BLaER1 treated with 17β-estradiol and CSF1 and Interleukin-3, amounts not matched to agents 10 nM and 100 nM (cell line): ENCODE measurements around the gene NHEJ1.

Experiments used
- H3K27ac ChIP-seq, 11 experiments: shearing (Covaris generic); formaldehyde crosslinking; 2 replicates each; pipeline ENCODE4 v1.8.1; 2022
- H3K27me3 ChIP-seq, 11 experiments: shearing (Covaris generic); formaldehyde crosslinking; 2 replicates each; pipeline ENCODE4 v1.8.1; 2022
- H3K36me3 ChIP-seq, 11 experiments: shearing (Covaris generic); formaldehyde crosslinking; 2 replicates each; pipeline ENCODE4 v1.8.1; 2022
- H3K4me1 ChIP-seq, 10 experiments: shearing (Covaris generic); formaldehyde crosslinking; 2 replicates each; pipeline ENCODE4 v1.8.1; 2022
- H3K4me2 ChIP-seq, 11 experiments: shearing (Covaris generic); formaldehyde crosslinking; 2 replicates each; pipeline ENCODE4 v1.8.1; 2022
- H3K4me3 ChIP-seq, 10 experiments: shearing (Covaris generic); formaldehyde crosslinking; 2 replicates each; pipeline ENCODE4 v1.8.1; 2022
- H3K9ac ChIP-seq, 11 experiments: shearing (Covaris generic); formaldehyde crosslinking; 2 replicates each; pipeline ENCODE4 v1.8.1; 2022
- H3K9me3 ChIP-seq, 11 experiments: shearing (Covaris generic); formaldehyde crosslinking; replicated peaks in 1 of 11; 2 replicates each; pipeline ENCODE4 v1.8.1; 2022
- H4K20me1 ChIP-seq, 11 experiments: shearing (Covaris generic); formaldehyde crosslinking; 2 replicates each; pipeline ENCODE4 v1.8.1; 2022
- Cebpa-rat ChIP-seq, 11 experiments: shearing (Covaris generic); IDR thresholded peaks; 2 replicates each; pipeline ENCODE4 v1.8.1; 2022

NHEJ1 gene

DNA sequence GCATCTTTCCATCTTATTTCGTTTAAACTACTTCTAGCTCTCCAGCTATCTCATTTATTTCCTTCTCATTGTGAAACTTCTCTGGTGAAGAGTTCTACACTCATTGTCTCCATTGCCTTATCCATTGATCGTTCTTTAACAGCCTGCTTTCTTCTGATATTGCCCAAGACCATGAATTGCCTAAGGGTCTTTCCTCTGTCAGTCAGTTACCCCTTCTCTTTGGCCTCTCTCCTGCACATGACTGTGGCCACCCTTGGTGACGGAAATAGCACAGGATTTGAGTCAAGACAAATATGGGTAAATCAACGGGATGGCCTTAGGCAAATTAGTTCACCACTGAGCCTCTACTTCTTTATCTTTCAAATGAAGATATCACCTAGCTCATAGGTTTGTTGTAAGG lies 26.6 kb downstream of the NHEJ1 start:
- Histone ChIP-seq H3K36me3 (peaks cover 0 to 34% (median 6%) of the 10 kb centered on the region in 11 experiments; a peak in 15 of 22 replicates), H4K20me1 (peaks cover 0 to 40% (median 7%) of the 10 kb centered on the region in 11 experiments; a peak in 7 of 22 replicates), H3K4me3 (no peak overlapping the region), H3K27ac (no peak overlapping the region), H3K27me3 (no peaks in the 10 kb centered on the region), H3K4me1 (peaks cover 0 to 13% (median 10%) of the 10 kb centered on the region in 10 experiments; a peak in 15 of 20 replicates), H3K9me3 (no peaks in the 10 kb centered on the region), H3K9ac (no peak overlapping the region), H3K4me2 (no peak overlapping the region)
- TF ChIP-seq Cebpa-rat (IDR thresholded peaks at IDR 0.05), result no peak

DNA sequence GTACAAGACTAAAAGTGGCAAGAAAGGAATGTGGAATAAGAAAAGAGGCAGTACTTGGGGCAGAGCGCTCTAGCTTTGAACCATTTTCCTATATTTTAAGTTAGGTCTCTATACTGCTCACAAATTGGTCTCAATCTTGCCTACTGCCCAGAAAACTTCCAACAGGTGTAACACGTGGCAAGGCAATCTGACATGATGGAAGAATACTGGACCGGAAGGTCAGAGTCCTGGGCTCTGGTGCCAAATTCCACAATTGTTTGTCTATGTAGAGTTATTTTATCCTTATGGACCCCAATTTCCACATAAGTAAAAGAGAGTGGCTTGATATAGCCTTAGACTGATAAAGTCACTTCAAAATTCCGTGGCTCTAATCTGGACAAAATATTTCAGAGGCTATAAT lies 28.9 kb downstream of the NHEJ1 start:
- no peaks in the 10 kb centered on the region for H3K27me3 ChIP-seq
- no peaks in the 10 kb centered on the region for H3K9me3 ChIP-seq
- H3K36me3 ChIP-seq, result peaks cover 0 to 20% (median 4%) of the 10 kb centered on the region in 11 experiments; a peak in 13 of 22 replicates
- no peak overlapping the region for H3K4me3 ChIP-seq
- TF ChIP-seq Cebpa-rat (IDR thresholded peaks at IDR 0.05), result no peak
- peaks cover 0 to 58% (median 16%) of the 10 kb centered on the region in 11 experiments; a peak in 10 of 22 replicates for H4K20me1 ChIP-seq
- H3K27ac ChIP-seq, result no peak overlapping the region
- H3K9ac ChIP-seq, result no peak overlapping the region
- peaks cover 0 to 13% (median 10%) of the 10 kb centered on the region in 10 experiments; a peak in 15 of 20 replicates for H3K4me1 ChIP-seq
- H3K4me2 ChIP-seq, result no peak overlapping the region

DNA sequence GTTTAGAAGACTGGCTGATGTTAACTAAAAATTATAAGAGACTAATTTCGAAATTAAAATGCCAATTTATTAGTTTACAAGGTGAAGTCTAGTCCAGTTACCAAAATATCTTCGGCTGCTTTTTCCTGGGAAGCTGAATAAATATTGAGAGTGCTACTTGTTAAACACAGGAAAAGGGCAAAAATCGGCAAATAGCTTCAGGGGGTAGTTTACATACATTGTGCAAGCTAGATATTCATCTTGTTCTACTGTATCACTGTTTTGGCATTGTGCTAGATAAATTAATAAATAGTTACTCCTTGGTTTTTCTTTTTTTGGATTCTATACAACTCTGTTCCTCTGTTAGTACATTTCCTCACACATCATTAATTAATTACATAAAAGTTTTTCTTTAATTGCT lies 29.3 kb downstream of the NHEJ1 start:
- no peak for TF ChIP-seq Cebpa-rat (IDR thresholded peaks at IDR 0.05)
- peaks cover 0 to 62% (median 20%) of the 10 kb centered on the region in 11 experiments; a peak in 11 of 22 replicates for H4K20me1 ChIP-seq
- no peak overlapping the region for H3K27ac ChIP-seq
- H3K27me3 ChIP-seq, result no peaks in the 10 kb centered on the region
- no peaks in the 10 kb centered on the region for H3K9me3 ChIP-seq
- H3K9ac ChIP-seq, result no peak overlapping the region
- no peak overlapping the region for H3K4me2 ChIP-seq
- no peak overlapping the region for H3K4me3 ChIP-seq
- H3K4me1 ChIP-seq, result peaks cover 0 to 9% (median 6%) of the 10 kb centered on the region in 10 experiments; a peak in 15 of 20 replicates
- peaks cover 0 to 16% (median 0%) of the 10 kb centered on the region in 11 experiments; a peak in 13 of 22 replicates for H3K36me3 ChIP-seq

DNA sequence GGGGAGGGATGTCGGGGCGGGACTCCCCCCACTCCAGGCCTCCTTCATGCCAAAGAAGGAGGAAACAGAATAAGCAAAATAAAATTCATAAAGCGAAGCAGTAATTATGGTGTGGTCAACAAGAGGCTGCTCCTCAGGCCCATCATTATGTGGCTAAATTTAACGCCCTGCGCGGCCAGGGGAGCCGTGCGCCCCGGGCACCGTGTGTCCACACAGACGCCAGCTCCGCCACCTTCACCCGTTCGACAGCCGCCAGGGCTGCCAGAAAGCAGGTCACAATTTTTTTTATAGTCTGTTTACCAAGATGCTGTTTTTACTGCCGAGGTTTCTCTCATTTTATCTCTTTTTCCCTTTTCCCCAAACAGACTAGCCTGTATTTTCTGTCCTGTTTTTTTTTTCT lies 31.0 kb downstream of the NHEJ1 start:
- H3K36me3 ChIP-seq, result peaks cover 0 to 16% (median 0%) of the 10 kb centered on the region in 11 experiments; a peak in 10 of 22 replicates
- H3K9ac ChIP-seq, result no peak overlapping the region
- H3K9me3 ChIP-seq, result no peaks in the 10 kb centered on the region
- no peak overlapping the region for H3K4me3 ChIP-seq
- no peak overlapping the region for H3K4me2 ChIP-seq
- H3K4me1 ChIP-seq, result peaks cover 0 to 11% (median 0%) of the 10 kb centered on the region in 10 experiments; a peak in 4 of 20 replicates
- no peak overlapping the region for H3K27ac ChIP-seq
- no peaks in the 10 kb centered on the region for H3K27me3 ChIP-seq
- H4K20me1 ChIP-seq, result peaks cover 0 to 80% (median 35%) of the 10 kb centered on the region in 11 experiments; a peak in 13 of 22 replicates
- no peak for TF ChIP-seq Cebpa-rat (IDR thresholded peaks at IDR 0.05)

DNA sequence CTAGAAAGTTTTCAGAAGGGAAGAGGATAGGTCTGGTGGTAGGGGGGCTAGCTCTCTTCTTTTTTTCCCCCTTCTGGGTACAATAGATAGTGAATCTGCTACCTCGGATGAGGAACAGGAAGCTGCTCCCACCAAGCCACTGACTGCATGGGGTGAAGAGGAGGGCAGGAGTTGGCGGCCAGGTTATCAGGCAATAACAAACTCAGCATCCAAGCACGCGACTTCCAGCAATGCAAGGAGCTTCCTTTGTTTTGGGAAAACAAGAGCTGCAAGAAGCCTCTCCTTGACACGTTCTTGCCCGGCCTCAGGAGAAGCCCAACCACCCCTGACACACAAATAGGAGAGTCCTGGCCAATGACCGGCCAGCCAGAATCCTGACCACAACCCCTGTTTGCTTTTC lies 32.2 kb downstream of the NHEJ1 start:
- Histone ChIP-seq H3K4me1 (peaks cover 0 to 11% (median 0%) of the 10 kb centered on the region in 10 experiments; a peak in 4 of 20 replicates), H3K36me3 (peaks cover 0 to 16% (median 0%) of the 10 kb centered on the region in 11 experiments; a peak in 9 of 22 replicates), H3K4me2 (peak overlapping the region in 1 of 11 experiments; percentile 12; a peak in 2 of 22 replicates), H3K27ac (no peak overlapping the region), H3K9me3 (no peaks in the 10 kb centered on the region), H3K9ac (no peak overlapping the region), H4K20me1 (peaks cover 0 to 82% (median 47%) of the 10 kb centered on the region in 11 experiments; a peak in 16 of 22 replicates), H3K4me3 (no peak overlapping the region), H3K27me3 (no peaks in the 10 kb centered on the region)
- no peak for TF ChIP-seq Cebpa-rat (IDR thresholded peaks at IDR 0.05)

DNA sequence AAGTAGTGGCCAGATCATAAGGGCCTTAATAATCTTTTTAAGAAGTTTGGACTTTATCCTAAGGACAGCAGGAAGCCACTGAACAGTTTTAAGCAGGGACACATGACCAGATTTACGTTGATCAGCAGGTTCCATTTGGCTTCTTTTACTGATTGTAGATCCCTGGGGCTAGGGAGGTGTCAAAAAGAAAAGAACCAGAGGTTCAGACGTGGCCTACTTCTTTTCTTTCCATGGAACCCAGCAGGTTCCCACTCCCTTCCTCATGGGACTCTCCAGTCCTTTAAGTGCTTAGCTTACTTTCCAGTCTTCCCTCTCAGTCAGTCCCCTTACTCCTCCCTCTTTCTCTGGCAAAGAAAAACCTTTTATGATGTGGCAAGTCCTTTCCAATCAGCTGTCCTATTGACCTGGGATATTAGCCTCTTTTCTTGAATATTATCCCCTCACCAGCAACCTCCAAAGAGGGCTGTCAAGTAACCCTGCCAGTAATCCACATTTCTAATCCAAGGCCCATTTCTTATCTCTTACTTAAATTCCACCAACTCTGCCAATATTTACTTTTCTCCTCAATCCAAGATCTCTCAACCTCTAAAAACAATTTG lies 33.5 kb downstream of the NHEJ1 start:
- TF ChIP-seq Cebpa-rat (IDR thresholded peaks at IDR 0.05), result no peak
- no peak overlapping the region for H3K27ac ChIP-seq
- no peak overlapping the region for H3K4me3 ChIP-seq

DNA sequence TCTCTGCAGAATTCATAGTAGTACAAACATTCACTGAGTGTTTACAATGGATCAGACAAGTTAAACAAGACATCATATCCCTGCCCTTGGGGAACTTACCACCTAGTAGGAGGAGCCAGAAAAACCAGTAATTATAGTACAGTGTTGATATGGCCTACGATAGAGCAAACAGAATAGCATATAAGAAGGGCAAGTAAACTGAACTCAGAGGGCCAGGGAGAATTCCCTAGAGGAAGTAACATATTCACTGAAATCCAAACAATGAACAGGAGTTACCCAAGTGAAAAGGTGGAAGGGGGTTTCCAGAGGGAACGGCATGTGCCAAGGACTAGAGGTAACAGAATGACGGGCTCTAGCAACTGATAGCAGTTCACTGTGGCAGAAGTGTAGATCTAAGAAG lies 34.1 kb downstream of the NHEJ1 start:
- H3K27ac ChIP-seq, result no peak overlapping the region
- no peak overlapping the region for H3K4me3 ChIP-seq

More for the DNA sequence above, 33.5 kb downstream of the NHEJ1 start:
- Histone ChIP-seq H3K27me3 (no peaks in the 10 kb centered on the region), H4K20me1 (peaks cover 0 to 83% (median 53%) of the 10 kb centered on the region in 11 experiments; a peak in 16 of 22 replicates), H3K9me3 (no peaks in the 10 kb centered on the region), H3K36me3 (peaks cover 0 to 16% (median 0%) of the 10 kb centered on the region in 11 experiments; a peak in 9 of 22 replicates), H3K4me2 (no peak overlapping the region), H3K9ac (no peak overlapping the region), H3K4me1 (peaks cover 0 to 11% (median 0%) of the 10 kb centered on the region in 10 experiments; a peak in 4 of 20 replicates)

DNA sequence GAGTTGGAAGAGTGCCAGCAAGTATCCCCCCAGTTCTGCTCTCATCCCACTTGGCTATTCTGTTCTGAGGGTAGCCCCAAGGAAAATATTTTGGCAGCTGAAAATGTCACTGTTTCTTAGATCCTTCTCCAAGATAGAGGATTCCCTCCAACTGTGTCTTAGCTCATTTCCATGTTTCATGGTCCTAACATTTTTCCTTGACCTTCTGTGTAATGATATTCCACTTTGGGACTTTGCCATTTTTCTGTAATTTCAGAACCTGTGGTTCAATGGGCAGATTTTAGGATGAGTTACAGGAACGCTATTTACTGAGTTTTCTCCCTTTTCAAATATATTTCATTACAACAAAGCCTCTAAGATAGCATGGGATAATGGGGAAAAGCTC lies 34.7 kb downstream of the NHEJ1 start:
- Histone ChIP-seq H3K27ac (no peak overlapping the region), H3K9ac (no peak overlapping the region), H3K4me1 (peaks cover 0 to 11% (median 0%) of the 10 kb centered on the region in 10 experiments; a peak in 4 of 20 replicates), H3K4me2 (no peak overlapping the region), H3K4me3 (no peak overlapping the region), H3K27me3 (no peaks in the 10 kb centered on the region), H3K36me3 (peaks cover 0 to 15% (median 0%) of the 10 kb centered on the region in 11 experiments; a peak in 8 of 22 replicates), H4K20me1 (peaks cover 0 to 88% (median 56%) of the 10 kb centered on the region in 11 experiments; a peak in 16 of 22 replicates), H3K9me3 (no peaks in the 10 kb centered on the region)
- no peak for TF ChIP-seq Cebpa-rat (IDR thresholded peaks at IDR 0.05)

More for the DNA sequence above, 34.1 kb downstream of the NHEJ1 start:
- TF ChIP-seq Cebpa-rat (IDR thresholded peaks at IDR 0.05), result no peak
- Histone ChIP-seq H3K27me3 (no peaks in the 10 kb centered on the region), H3K4me1 (peaks cover 0 to 11% (median 0%) of the 10 kb centered on the region in 10 experiments; a peak in 4 of 20 replicates), H4K20me1 (peaks cover 0 to 87% (median 55%) of the 10 kb centered on the region in 11 experiments; a peak in 16 of 22 replicates), H3K4me2 (no peak overlapping the region), H3K9ac (no peak overlapping the region), H3K36me3 (peaks cover 0 to 16% (median 0%) of the 10 kb centered on the region in 11 experiments; a peak in 8 of 22 replicates), H3K9me3 (no peaks in the 10 kb centered on the region)

DNA sequence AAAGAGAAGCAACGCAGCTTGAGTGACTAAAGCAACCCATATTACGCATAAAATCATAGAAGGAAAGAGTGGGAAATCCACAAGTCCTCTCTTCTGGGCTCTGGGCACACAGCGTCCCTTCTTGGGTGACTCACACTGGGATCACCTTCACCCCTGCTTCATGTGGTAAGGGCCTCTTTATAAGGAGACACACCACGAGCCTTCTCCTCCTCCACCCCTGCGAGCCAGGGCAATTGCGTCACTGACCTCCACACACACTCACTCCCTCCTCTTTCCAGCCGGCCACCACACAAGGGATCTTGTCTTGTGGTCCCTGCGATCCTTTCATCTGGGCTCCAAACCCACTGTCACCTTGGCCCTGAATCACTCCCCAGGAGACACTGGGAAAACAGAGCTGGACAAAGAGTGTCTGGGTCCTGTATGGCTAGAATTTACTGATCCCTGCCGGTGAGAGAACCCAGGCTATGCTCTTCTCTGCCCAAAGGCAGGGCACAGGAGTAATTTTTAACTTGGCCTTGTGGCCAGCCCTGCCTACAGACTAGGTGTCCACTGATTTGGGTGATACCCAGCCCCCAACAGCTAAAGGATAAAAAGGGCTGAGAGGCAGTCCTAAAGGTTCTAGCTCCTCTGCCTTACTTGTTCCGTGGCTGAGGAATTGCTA lies 35.3 kb downstream of the NHEJ1 start:
- H3K4me2 ChIP-seq, result peak overlapping the region in 1 of 11 experiments; percentile 2; a peak in 1 of 22 replicates
- peaks cover 0 to 92% (median 56%) of the 10 kb centered on the region in 11 experiments; a peak in 16 of 22 replicates for H4K20me1 ChIP-seq
- no peak overlapping the region for H3K27ac ChIP-seq

More for the DNA sequence above, 35.3 kb downstream of the NHEJ1 start:
- Histone ChIP-seq H3K9ac (no peak overlapping the region), H3K27me3 (no peaks in the 10 kb centered on the region), H3K36me3 (peaks cover 0 to 9% (median 0%) of the 10 kb centered on the region in 11 experiments; a peak in 6 of 22 replicates), H3K9me3 (no peaks in the 10 kb centered on the region), H3K4me1 (peaks cover 0 to 11% (median 0%) of the 10 kb centered on the region in 10 experiments; a peak in 4 of 20 replicates), H3K4me3 (no peak overlapping the region)
- TF ChIP-seq Cebpa-rat (IDR thresholded peaks at IDR 0.05), result no peak
